H9 (cell line): ENCODE measurements around the gene CCNY. TPM values are rescaled to one million over a fixed set of nuclear protein-coding genes. Genes with fewer than 3 reads are reported as not detected.

ENCODE experiments used
- DNase-seq: peaks from one replicate; pipeline ENCODE4 v3.0.0-alpha.2; 2017
- H2AFZ ChIP-seq: one replicate; pipeline ENCODE4 v1.6.1; 2013; ENCODE audit warnings: mild to moderate bottlenecking, low read length, control low read depth, moderate library complexity
- H2AK5ac ChIP-seq: 2 replicates; pipeline ENCODE4 v1.6.1; 2013; ENCODE audit warnings: low read length, control low read depth, mixed read lengths; ENCODE audit not compliant: insufficient read length
- H2BK120ac ChIP-seq: one replicate; pipeline ENCODE4 v1.6.1; 2013; ENCODE audit warnings: low read depth, mild to moderate bottlenecking, low read length, control low read depth, inconsistent platforms; ENCODE audit not compliant: poor library complexity, severe bottlenecking
- H2BK12ac ChIP-seq: 2 replicates; pipeline ENCODE4 v1.6.1; 2013; ENCODE audit warnings: low read length, control low read depth, mixed read lengths, low read depth; ENCODE audit not compliant: insufficient read length
- H2BK15ac ChIP-seq: 2 replicates; pipeline ENCODE4 v1.6.1; 2013; ENCODE audit warnings: low read depth, low read length, control low read depth
- H2BK20ac ChIP-seq: one replicate; pipeline ENCODE4 v1.6.1; 2013; ENCODE audit warnings: low read depth, mild to moderate bottlenecking, low read length, control low read depth, inconsistent platforms; ENCODE audit not compliant: poor library complexity, severe bottlenecking
- H2BK5ac ChIP-seq: 2 replicates; pipeline ENCODE4 v1.6.1; 2013; ENCODE audit warnings: low read length, control low read depth, mixed read lengths; ENCODE audit not compliant: insufficient read length
- H3K14ac ChIP-seq: 2 replicates; pipeline ENCODE4 v1.6.1; 2013; ENCODE audit warnings: low read length, control low read depth; ENCODE audit not compliant: insufficient read depth
- H3K18ac ChIP-seq: 2 replicates; pipeline ENCODE4 v1.6.1; 2013; ENCODE audit warnings: low read depth, mild to moderate bottlenecking, mixed read lengths, low read length, control low read depth; ENCODE audit not compliant: insufficient read length
- H3K23ac ChIP-seq: 2 replicates; pipeline ENCODE4 v1.6.1; 2013; ENCODE audit warnings: low read length, control low read depth, mixed read lengths, low read depth; ENCODE audit not compliant: insufficient read length
- H3K23me2 ChIP-seq: 2 replicates; pipeline ENCODE4 v1.6.1; 2013; ENCODE audit warnings: low read depth, mild to moderate bottlenecking, mixed read lengths, low read length, control low read depth; ENCODE audit not compliant: insufficient read length, poor library complexity, severe bottlenecking
- H3K27ac ChIP-seq: 2 replicates; pipeline ENCODE4 v1.5.1; 2013; ENCODE audit warnings: low read length, control low read depth, mixed read lengths, low read depth; ENCODE audit not compliant: insufficient read length
- H3K27me3 ChIP-seq: 2 replicates; pipeline ENCODE4 v1.6.1; 2013; ENCODE audit warnings: low read length, control low read depth, inconsistent platforms; ENCODE audit not compliant: insufficient read depth
- H3K4ac ChIP-seq: 2 replicates; pipeline ENCODE4 v1.6.1; 2013; ENCODE audit warnings: low read depth, mild to moderate bottlenecking, control low read depth, inconsistent platforms, low read length, moderate library complexity
- H3K4me1 ChIP-seq: 2 replicates; pipeline ENCODE4 v1.6.1; 2013; ENCODE audit warnings: low read length, control low read depth, inconsistent platforms; ENCODE audit not compliant: insufficient read depth
- H3K4me2 ChIP-seq: 2 replicates; pipeline ENCODE4 v1.6.1; 2013; ENCODE audit warnings: low read length, control low read depth, mixed read lengths; ENCODE audit not compliant: insufficient read length, insufficient read depth
- H3K56ac ChIP-seq: 2 replicates; pipeline ENCODE4 v1.6.1; 2013; ENCODE audit warnings: low read depth, mild to moderate bottlenecking, mixed read lengths, low read length, control low read depth; ENCODE audit not compliant: insufficient read length
- H3K79me1 ChIP-seq: 2 replicates; pipeline ENCODE4 v1.6.1; 2013; ENCODE audit warnings: low read depth, mild to moderate bottlenecking, moderate library complexity, low read length, control low read depth, inconsistent platforms; ENCODE audit not compliant: insufficient read depth, poor library complexity, severe bottlenecking
- H3K79me2 ChIP-seq: 2 replicates; pipeline ENCODE4 v1.6.1; 2013; ENCODE audit warnings: low read length, control low read depth, inconsistent platforms; ENCODE audit not compliant: insufficient read depth
- H3K9ac ChIP-seq: 2 replicates; pipeline ENCODE4 v1.6.1; 2013; ENCODE audit warnings: low read length, control low read depth, mixed read lengths; ENCODE audit not compliant: insufficient read length; ENCODE audit errors: extremely low read depth
- H3K9me3 ChIP-seq: one replicate; pipeline ENCODE4 v1.6.1; 2013; ENCODE audit warnings: low read depth, low read length, inconsistent platforms; ENCODE audit not compliant: control insufficient read depth
- H3T11ph ChIP-seq: one replicate; pipeline ENCODE4 v1.6.1; 2013; ENCODE audit warnings: mild to moderate bottlenecking, low read length, control low read depth, inconsistent platforms
- H4K20me1 ChIP-seq: one replicate; pipeline ENCODE4 v1.6.1; 2013; ENCODE audit not compliant: control insufficient read depth, insufficient read length, insufficient read depth
- H4K5ac ChIP-seq: 2 replicates; pipeline ENCODE4 v1.6.1; 2013; ENCODE audit warnings: low read depth, mild to moderate bottlenecking, mixed read lengths, low read length, control low read depth; ENCODE audit not compliant: insufficient read length
- H4K8ac ChIP-seq: replicated peaks from 2 replicates; pipeline ENCODE4 v1.6.1; 2013; ENCODE audit warnings: low read length, control low read depth, mixed read lengths, low read depth; ENCODE audit not compliant: insufficient read length
- H4K91ac ChIP-seq: 2 replicates; pipeline ENCODE4 v1.6.1; 2013; ENCODE audit warnings: low read depth, mild to moderate bottlenecking, moderate library complexity, mixed read lengths, low read length, control low read depth; ENCODE audit not compliant: insufficient read length
- H3K27ac Mint-ChIP-seq, 3 experiments: 2 replicates in 2 of 3; 3 replicates in 1 of 3; pipeline ENCODE4 v1.8.0; 2020 to 2021; ENCODE audit warnings: mixed read lengths in 3 of 3, mild to moderate bottlenecking in 1 of 3, moderate library complexity in 1 of 3
- H3K27me3 Mint-ChIP-seq: 2 replicates; pipeline ENCODE4 v1.8.0; 2021; ENCODE audit warnings: low read depth, mild to moderate bottlenecking, moderate library complexity, mixed read lengths
- H3K36me3 Mint-ChIP-seq, 3 experiments: 2 replicates in 2 of 3; 3 replicates in 1 of 3; pipeline ENCODE4 v1.8.0; 2020 to 2021; ENCODE audit warnings: low read depth in 3 of 3, mixed read lengths in 3 of 3; ENCODE audit not compliant: insufficient read depth in 1 of 3
- H3K4me1 Mint-ChIP-seq, 2 experiments: 2 replicates each; pipeline ENCODE4 v1.8.0; 2020; ENCODE audit warnings: mixed read lengths in 2 of 2
- H3K4me3 Mint-ChIP-seq, 2 experiments: 2 replicates in 1 of 2; 3 replicates in 1 of 2; pipeline ENCODE4 v1.8.0; 2020 to 2021; ENCODE audit warnings: mild to moderate bottlenecking in 2 of 2, mixed read lengths in 2 of 2, moderate library complexity in 1 of 2
- H3K9me3 Mint-ChIP-seq, 2 experiments: 2 replicates in 1 of 2; 3 replicates in 1 of 2; pipeline ENCODE4 v1.8.0; 2020; ENCODE audit warnings: mild to moderate bottlenecking in 2 of 2, mixed read lengths in 2 of 2, moderate library complexity in 1 of 2
- WGBS: extraction: QIAGEN DNeasy Blood & Tissue Kit; methylation state at CpG from one replicate; pipeline ENCODE4 v1.1.7; 2013; ENCODE audit warnings: missing lambda C conversion rate, low lambda C conversion rate, mixed read lengths; ENCODE audit not compliant: insufficient read length; ENCODE audit errors: extremely low coverage; 5-methylcytosine and 5-hydroxymethylcytosine counted together
- total RNA-seq: library from RNA; stranded (reverse); gene quantifications from 2 replicates; pipeline ENCODE4 v1.2.1, GENCODE V29; 2021
- TF ChIP-seq, protein P1 (sequence below): fragments of 200-600 bp; sonication (generic); conservative IDR thresholded peaks from 3 replicates; pipeline ENCODE4 v1.8.0; 2021; ENCODE audit warnings: antibody characterized with exemption, mild to moderate bottlenecking

Gene CCNY
- total RNA-seq, 1 experiment from 2014 or later = 62.1 TPM

DNA sequence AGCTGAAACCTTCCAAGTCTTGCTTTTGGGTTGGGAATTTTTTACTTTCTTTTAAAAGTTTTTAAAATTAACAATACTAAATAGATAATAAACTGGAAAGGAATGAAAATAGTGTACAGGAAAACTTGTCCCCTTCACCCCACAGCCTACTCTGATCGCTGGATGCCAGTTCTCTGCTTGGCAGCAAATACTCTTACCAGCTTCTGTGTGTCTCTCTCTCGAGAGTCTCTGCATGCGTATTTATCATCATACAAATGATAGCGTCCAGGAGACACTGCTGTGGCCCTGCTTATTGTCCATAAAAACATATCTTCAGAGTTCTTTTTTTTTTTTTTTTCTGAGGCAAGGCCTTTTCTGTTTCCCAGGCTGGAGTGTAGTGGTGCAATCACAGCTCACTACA is 101.5 kb downstream of the CCNY start:
- Histone ChIP-seq H2BK12ac (no peak overlapping the region), H3K79me2 (peaks cover 4% of the 10 kb centered on the region; the same call in 1 of the 2 replicates), H3K27me3 (no peaks in the 10 kb centered on the region; the same call in 1 of the 2 replicates), H2BK120ac (no peak overlapping the region), H2AK5ac (no peak overlapping the region), H3T11ph (no peak overlapping the region), H3K9ac (no peak overlapping the region), H3K18ac (no peak overlapping the region), H3K23ac (no peak overlapping the region), H3K4me1 (no peaks in the 10 kb centered on the region), H3K79me1 (peaks cover 5% of the 10 kb centered on the region), H2BK5ac (no peak overlapping the region), H3K56ac (no peak overlapping the region), H3K9me3 (no peaks in the 10 kb centered on the region), H3K27ac (no peak overlapping the region), H4K5ac (no peak overlapping the region), H2BK15ac (no peak overlapping the region), H3K23me2 (no peaks in the 10 kb centered on the region), H4K20me1 (no peaks in the 10 kb centered on the region), H2BK20ac (no peak overlapping the region), H4K8ac (no peak overlapping the region), H2AFZ (no peak overlapping the region), H3K4ac (no peak overlapping the region), H3K14ac (no peak overlapping the region), H3K4me2 (no peak overlapping the region), H4K91ac (no peak overlapping the region)
- Mint-ChIP-seq H3K36me3 (peaks cover 9 to 17% (median 17%) of the 10 kb centered on the region in 3 experiments), H3K4me3 (no peak overlapping the region), H3K27me3 (no peaks in the 10 kb centered on the region), H3K4me1 (peaks cover 8 to 10% of the 10 kb centered on the region in 2 experiments; a peak in 3 of 4 replicates), H3K9me3 (peaks cover 6 to 10% of the 10 kb centered on the region in 2 experiments; a peak in 4 of 5 replicates), H3K27ac (no peak overlapping the region)
- WGBS = no CpG with 5 or more reads among the region's 4 CpGs
- no peak for DNase-seq
- TF ChIP-seq, protein P1, sequence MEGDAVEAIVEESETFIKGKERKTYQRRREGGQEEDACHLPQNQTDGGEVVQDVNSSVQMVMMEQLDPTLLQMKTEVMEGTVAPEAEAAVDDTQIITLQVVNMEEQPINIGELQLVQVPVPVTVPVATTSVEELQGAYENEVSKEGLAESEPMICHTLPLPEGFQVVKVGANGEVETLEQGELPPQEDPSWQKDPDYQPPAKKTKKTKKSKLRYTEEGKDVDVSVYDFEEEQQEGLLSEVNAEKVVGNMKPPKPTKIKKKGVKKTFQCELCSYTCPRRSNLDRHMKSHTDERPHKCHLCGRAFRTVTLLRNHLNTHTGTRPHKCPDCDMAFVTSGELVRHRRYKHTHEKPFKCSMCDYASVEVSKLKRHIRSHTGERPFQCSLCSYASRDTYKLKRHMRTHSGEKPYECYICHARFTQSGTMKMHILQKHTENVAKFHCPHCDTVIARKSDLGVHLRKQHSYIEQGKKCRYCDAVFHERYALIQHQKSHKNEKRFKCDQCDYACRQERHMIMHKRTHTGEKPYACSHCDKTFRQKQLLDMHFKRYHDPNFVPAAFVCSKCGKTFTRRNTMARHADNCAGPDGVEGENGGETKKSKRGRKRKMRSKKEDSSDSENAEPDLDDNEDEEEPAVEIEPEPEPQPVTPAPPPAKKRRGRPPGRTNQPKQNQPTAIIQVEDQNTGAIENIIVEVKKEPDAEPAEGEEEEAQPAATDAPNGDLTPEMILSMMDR = no peak
